MM.1S (cell line): Measurements from ENCODE around the gene ZNRF3.

Source experiments
- DNase-seq: peaks from one replicate; pipeline ENCODE4 v3.0.0-alpha.2; 2015
- H2AFZ ChIP-seq: fragments of 300-600 bp; sonication (generic); 2 replicates; pipeline ENCODE4 v1.6.0; 2016; ENCODE audit warnings: antibody characterized with exemption, low read length
- H3F3A ChIP-seq: fragments of 300-600 bp; sonication (generic); 2 replicates; pipeline ENCODE4 v1.6.1; 2016; ENCODE audit warnings: mild to moderate bottlenecking, antibody characterized with exemption, low read length, moderate library complexity, mixed read lengths; ENCODE audit not compliant: insufficient read depth
- H3K27ac ChIP-seq: fragments of 300-600 bp; sonication (generic); 2 replicates; pipeline ENCODE4 v1.5.1; 2016; ENCODE audit warnings: mild to moderate bottlenecking, low read length
- H3K27me3 ChIP-seq: fragments of 300-600 bp; sonication (generic); replicated peaks from 2 replicates; pipeline ENCODE4 v1.6.0; 2016; ENCODE audit warnings: low read length; ENCODE audit not compliant: insufficient read depth
- H3K36me3 ChIP-seq: fragments of 300-600 bp; sonication (generic); replicated peaks from 2 replicates; pipeline ENCODE4 v1.6.1; 2016; ENCODE audit warnings: mild to moderate bottlenecking, low read length, mixed read lengths; ENCODE audit not compliant: insufficient read depth
- H3K4me1 ChIP-seq: fragments of 300-600 bp; sonication (generic); 2 replicates; pipeline ENCODE4 v1.6.1; 2016; ENCODE audit warnings: low read length, mixed read lengths
- H3K4me2 ChIP-seq: fragments of 300-600 bp; sonication (generic); 2 replicates; pipeline ENCODE4 v1.6.0; 2016; ENCODE audit warnings: low read depth, low read length
- H3K4me3 ChIP-seq: fragments of 300-600 bp; sonication (generic); 2 replicates; pipeline ENCODE4 v1.5.1; 2016; ENCODE audit warnings: low read length, mixed read lengths
- H3K79me2 ChIP-seq: fragments of 300-600 bp; sonication (generic); 2 replicates; pipeline ENCODE4 v1.6.1; 2016; ENCODE audit warnings: mixed run types, low read length, mixed read lengths
- H3K9ac ChIP-seq: fragments of 300-600 bp; sonication (generic); 2 replicates; pipeline ENCODE4 v1.6.1; 2016; ENCODE audit warnings: low read length, mixed read lengths
- H3K9me2 ChIP-seq: fragments of 300-600 bp; sonication (generic); replicated peaks from 2 replicates; pipeline ENCODE4 v1.6.1; 2016; ENCODE audit warnings: mild to moderate bottlenecking, low read length, mixed read lengths; ENCODE audit not compliant: insufficient read depth
- H3K9me3 ChIP-seq: fragments of 300-600 bp; sonication (generic); replicated peaks from 2 replicates; pipeline ENCODE4 v1.6.1; 2016; ENCODE audit warnings: mild to moderate bottlenecking, low read length, mixed read lengths; ENCODE audit not compliant: insufficient read depth
- H4K20me1 ChIP-seq: fragments of 300-600 bp; sonication (generic); 2 replicates; pipeline ENCODE4 v1.6.1; 2016; ENCODE audit warnings: mild to moderate bottlenecking, low read length, moderate library complexity, mixed read lengths; ENCODE audit not compliant: insufficient read depth
- CTCF ChIP-seq: fragments of 300-600 bp; sonication (generic); IDR thresholded peaks from 2 replicates; pipeline ENCODE4 v1.5.1; 2016; ENCODE audit warnings: antibody characterized with exemption, low read length, mixed read lengths
- EZH2 ChIP-seq: fragments of 300-600 bp; sonication (generic); optimal IDR thresholded peaks from 2 replicates; pipeline ENCODE3; 2017; ENCODE audit warnings: low read depth, mild to moderate bottlenecking, antibody characterized with exemption, low read length, mixed read lengths
- EZH2phosphoT487 ChIP-seq: fragments of 300-600 bp; sonication (generic); IDR thresholded peaks from 2 replicates; pipeline ENCODE4 v1.6.1; 2018; ENCODE audit warnings: antibody characterized with exemption, low read length

Gene ZNRF3

DNA sequence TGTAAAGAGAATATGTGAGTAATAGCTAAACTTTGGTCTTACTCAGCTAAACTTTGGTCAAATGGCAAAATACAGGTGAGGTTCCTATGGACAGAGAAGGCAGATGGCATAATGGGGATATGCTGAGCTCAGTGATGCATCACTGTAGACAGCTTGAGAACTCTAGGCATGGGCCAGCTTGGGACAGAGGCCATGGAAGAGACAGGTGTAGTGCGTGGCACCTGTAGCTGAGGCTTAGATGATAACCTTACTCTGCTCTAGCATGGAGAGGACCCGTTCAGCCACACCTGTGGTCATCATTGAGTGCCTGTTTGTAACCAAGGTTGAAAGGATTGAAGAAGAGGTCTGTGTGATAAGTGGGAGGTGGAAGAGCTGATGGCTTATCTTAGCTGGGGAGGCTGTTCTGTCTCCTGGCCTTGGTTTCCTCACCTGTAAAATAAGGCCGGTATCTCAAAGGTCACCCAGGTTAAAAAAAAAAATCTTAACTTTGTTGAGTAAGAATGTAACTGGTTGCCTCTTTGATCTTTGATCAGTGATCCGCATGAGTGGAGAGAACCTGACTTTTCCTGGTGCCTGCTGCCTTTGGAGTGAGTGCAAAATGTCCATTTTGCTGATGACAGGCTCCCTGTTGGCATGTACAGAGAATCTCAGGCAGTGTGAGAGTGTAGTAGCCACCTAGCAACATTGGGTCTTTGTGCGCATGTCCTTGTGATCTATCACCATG is 48.6 kb downstream of the ZNRF3 start:
- no peak overlapping the region for H3K9ac ChIP-seq
- no peak for DNase-seq
- H3K79me2 ChIP-seq: peaks cover 10% of the 10 kb centered on the region; the same call in 1 of the 2 replicates
- H3K27ac ChIP-seq: no peak overlapping the region
- H3K4me2 ChIP-seq: no peak overlapping the region
- H2AFZ ChIP-seq: no peak overlapping the region
- no peaks in the 10 kb centered on the region for H3K9me3 ChIP-seq
- no peaks in the 10 kb centered on the region for H3K36me3 ChIP-seq
- no peak overlapping the region for H3K4me3 ChIP-seq
- H3F3A ChIP-seq: no peaks in the 10 kb centered on the region
- H4K20me1 ChIP-seq: no peaks in the 10 kb centered on the region
- H3K9me2 ChIP-seq: no peaks in the 10 kb centered on the region
- no peaks in the 10 kb centered on the region for H3K4me1 ChIP-seq
- TF ChIP-seq EZH2phosphoT487 (no peak), EZH2 (no peak), CTCF (no peak)
- H3K27me3 ChIP-seq: no peaks in the 10 kb centered on the region

- Histone ChIP-seq H3K4me2 (no peak overlapping the region), H3K36me3 (no peaks in the 10 kb centered on the region), H4K20me1 (no peaks in the 10 kb centered on the region), H2AFZ (no peak overlapping the region), H3F3A (no peaks in the 10 kb centered on the region), H3K79me2 (peaks cover 10% of the 10 kb centered on the region; the same call in 1 of the 2 replicates), H3K9ac (no peak overlapping the region), H3K9me3 (no peaks in the 10 kb centered on the region), H3K27me3 (no peaks in the 10 kb centered on the region), H3K4me1 (no peaks in the 10 kb centered on the region), H3K4me3 (no peak overlapping the region), H3K27ac (no peak overlapping the region), H3K9me2 (no peaks in the 10 kb centered on the region)
- DNase-seq: no peak
- TF ChIP-seq EZH2phosphoT487: no peak
- no peak for TF ChIP-seq EZH2
- no peak for TF ChIP-seq CTCF
Measured at GRCh38 chr22:28933321-28933720, 49.9 kb downstream of the ZNRF3 start.

DNA sequence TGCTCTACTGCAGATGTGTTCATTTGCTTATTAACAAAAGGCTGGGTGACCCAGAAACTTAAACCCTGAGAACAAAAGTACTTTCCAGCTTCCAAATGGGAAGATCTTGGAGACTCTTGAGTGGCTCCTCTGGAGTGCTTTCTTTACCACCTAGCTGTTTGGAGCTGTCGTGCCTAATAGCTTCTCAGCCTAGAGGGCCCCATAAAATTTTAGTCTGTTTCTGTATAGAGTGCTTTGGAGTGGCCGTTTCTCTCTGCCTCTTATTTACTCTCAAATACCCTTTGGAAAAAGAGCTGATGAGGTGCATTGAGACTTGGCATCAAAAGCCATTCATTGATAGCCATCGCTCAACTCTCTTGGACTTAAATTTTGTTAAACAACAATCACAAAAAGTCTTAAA is 50.7 kb downstream of the ZNRF3 start:
- no peak for DNase-seq
- H3F3A ChIP-seq: no peaks in the 10 kb centered on the region
- H3K36me3 ChIP-seq: no peaks in the 10 kb centered on the region
- no peak overlapping the region for H3K4me3 ChIP-seq
- H2AFZ ChIP-seq: no peak overlapping the region
- no peak overlapping the region for H3K9ac ChIP-seq
- TF ChIP-seq EZH2phosphoT487: no peak
- TF ChIP-seq EZH2: no peak
- TF ChIP-seq CTCF: no peak
- H3K27me3 ChIP-seq: no peaks in the 10 kb centered on the region
- peaks cover 10% of the 10 kb centered on the region; the same call in 1 of the 2 replicates for H3K79me2 ChIP-seq
- no peaks in the 10 kb centered on the region for H3K9me2 ChIP-seq
- H3K27ac ChIP-seq: no peak overlapping the region
- H4K20me1 ChIP-seq: no peaks in the 10 kb centered on the region
- no peak overlapping the region for H3K4me2 ChIP-seq
- no peaks in the 10 kb centered on the region for H3K9me3 ChIP-seq
- no peaks in the 10 kb centered on the region for H3K4me1 ChIP-seq
